HEK293T (cell line): ENCODE results near the gene PSMD5.

Experiments
- CTCF ChIA-PET: fragments of 350-600 bp; formaldehyde crosslinking; extraction: SDS; loops from one replicate; lab custom pipeline; 2021; ENCODE audit warnings: antibody characterized with exemption, inconsistent platforms; lab: Yijun Ruan, JAX
- POLR2A ChIA-PET: fragments of 350-600 bp; formaldehyde crosslinking; extraction: SDS; loops from one replicate; lab custom pipeline; 2020; ENCODE audit warnings: antibody characterized with exemption, inconsistent platforms; lab: Yijun Ruan, JAX
- DNase-seq: peaks from one replicate; pipeline ENCODE4 v3.0.0; 2012; ENCODE audit warnings: mixed read lengths; ENCODE audit errors: extremely low spot score
- ARNT ChIP-seq: fragments of 450-650 bp; IDR thresholded peaks from 2 replicates; pipeline ENCODE4 v1.6.1; 2017; ENCODE audit warnings: mild to moderate bottlenecking
- BHLHE40 ChIP-seq: fragments of 450-650 bp; IDR thresholded peaks from 2 replicates; pipeline ENCODE4 v1.6.1; 2016; ENCODE audit warnings: mild to moderate bottlenecking, moderate library complexity, borderline replicate concordance
- CTBP1 ChIP-seq: fragments of 450-650 bp; IDR thresholded peaks from 2 replicates; pipeline ENCODE4 v1.6.1; 2016; ENCODE audit warnings: borderline replicate concordance
- ELF4 ChIP-seq: fragments of 450-650 bp; IDR thresholded peaks from 2 replicates; pipeline ENCODE4 v1.6.1; 2017; ENCODE audit warnings: antibody characterized with exemption
- FOXA1 ChIP-seq: fragments of 450-650 bp; IDR thresholded peaks from 2 replicates; pipeline ENCODE4 v1.6.1; 2016; ENCODE audit warnings: mild to moderate bottlenecking
- FOXK2 ChIP-seq: fragments of 450-650 bp; IDR thresholded peaks from 2 replicates; pipeline ENCODE4 v1.6.1; 2016; ENCODE audit warnings: mild to moderate bottlenecking
- FOXM1 ChIP-seq: fragments of 450-650 bp; IDR thresholded peaks from 2 replicates; pipeline ENCODE4 v1.6.1; 2017; ENCODE audit warnings: mild to moderate bottlenecking, borderline replicate concordance
- HDGF ChIP-seq: fragments of 450-650 bp; IDR thresholded peaks from 2 replicates; pipeline ENCODE4 v1.6.1; 2017; ENCODE audit warnings: antibody characterized with exemption, borderline replicate concordance
- L3MBTL2 ChIP-seq: fragments of 450-650 bp; conservative IDR thresholded peaks from 2 replicates; pipeline ENCODE4 v1.6.1; 2016; ENCODE audit warnings: mild to moderate bottlenecking
- LEF1 ChIP-seq: fragments of 450-650 bp; IDR thresholded peaks from 2 replicates; pipeline ENCODE4 v1.6.1; 2017; ENCODE audit warnings: mild to moderate bottlenecking, borderline replicate concordance
- NFRKB ChIP-seq: fragments of 450-650 bp; IDR thresholded peaks from 2 replicates; pipeline ENCODE4 v1.6.1; 2016; ENCODE audit warnings: mild to moderate bottlenecking, moderate library complexity
- SP1 ChIP-seq: fragments of 450-650 bp; IDR thresholded peaks from 2 replicates; pipeline ENCODE4 v1.6.1; 2017
- SUZ12 ChIP-seq: fragments of 450-650 bp; IDR thresholded peaks from 2 replicates; pipeline ENCODE4 v1.6.1; 2016; ENCODE audit warnings: mild to moderate bottlenecking
- TARDBP ChIP-seq: fragments of 450-650 bp; IDR thresholded peaks from 2 replicates; pipeline ENCODE4 v1.6.1; 2016
- ZNF384 ChIP-seq: fragments of 450-650 bp; IDR thresholded peaks from 2 replicates; pipeline ENCODE4 v1.6.1; 2016
- TF ChIP-seq, protein P1 (sequence below): fragments of 450-650 bp; IDR thresholded peaks from 2 replicates; pipeline ENCODE4 v1.6.1; 2016

The PSMD5 gene

DNA sequence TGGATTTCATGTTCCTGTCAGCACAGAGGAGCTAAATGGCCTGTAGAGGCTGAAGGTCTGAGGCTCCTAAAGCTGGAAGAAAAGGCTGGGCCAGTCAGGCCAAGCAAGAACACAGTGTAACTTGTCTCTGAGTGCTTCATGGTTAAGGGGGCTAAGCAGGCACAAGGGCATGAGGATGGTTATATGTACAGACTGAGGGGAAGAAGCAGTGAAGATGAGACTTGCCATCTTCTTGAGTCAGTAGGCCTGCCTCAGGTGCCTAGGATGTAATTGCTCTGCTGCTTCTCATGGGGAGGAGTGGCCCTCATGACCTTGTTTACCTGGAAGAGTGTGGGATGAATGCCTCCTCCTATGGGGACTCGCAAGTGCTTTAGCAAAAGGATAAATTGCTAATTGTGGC, 8.7 kb upstream of the PSMD5 start:
- ChIA-PET POLR2A (interaction anchor here (1.2 kb wide), 1 partner anchor 58 kb away, joined by 4 read pairs; the partner anchor contains the start of gene FBXW2), CTCF (no interaction called here)
- DNase-seq = no peak
- TF ChIP-seq ELF4 (no peak), CTBP1 (no peak), LEF1 (no peak), SUZ12 (no peak), FOXM1 (no peak), BHLHE40 (no peak), ARNT (no peak), NFRKB (no peak), HDGF (no peak), L3MBTL2 (no peak), FOXK2 (no peak), ZNF384 (no peak), FOXA1 (no peak), TARDBP (no peak), SP1 (no peak)
- TF ChIP-seq, protein P1, sequence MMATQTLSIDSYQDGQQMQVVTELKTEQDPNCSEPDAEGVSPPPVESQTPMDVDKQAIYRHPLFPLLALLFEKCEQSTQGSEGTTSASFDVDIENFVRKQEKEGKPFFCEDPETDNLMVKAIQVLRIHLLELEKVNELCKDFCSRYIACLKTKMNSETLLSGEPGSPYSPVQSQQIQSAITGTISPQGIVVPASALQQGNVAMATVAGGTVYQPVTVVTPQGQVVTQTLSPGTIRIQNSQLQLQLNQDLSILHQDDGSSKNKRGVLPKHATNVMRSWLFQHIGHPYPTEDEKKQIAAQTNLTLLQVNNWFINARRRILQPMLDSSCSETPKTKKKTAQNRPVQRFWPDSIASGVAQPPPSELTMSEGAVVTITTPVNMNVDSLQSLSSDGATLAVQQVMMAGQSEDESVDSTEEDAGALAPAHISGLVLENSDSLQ = no peak

DNA sequence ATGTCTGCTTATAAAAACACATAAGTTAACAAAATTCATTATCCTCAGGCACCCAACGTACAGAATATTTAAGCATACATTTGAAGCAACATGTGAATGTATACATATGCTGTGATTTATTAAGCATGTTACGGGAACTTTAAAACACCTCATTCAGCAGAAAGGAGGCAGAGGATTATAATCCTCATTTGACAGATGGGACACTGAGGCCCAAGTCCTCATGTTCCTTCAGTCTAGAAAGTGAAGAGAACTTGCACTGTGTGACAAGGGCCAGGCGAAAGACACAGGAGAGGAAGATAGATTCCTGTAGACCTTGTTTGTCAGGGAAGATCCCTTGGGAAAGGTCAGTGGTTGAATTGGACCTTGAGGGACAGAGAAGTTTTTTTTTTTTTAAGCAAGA, 7.6 kb upstream of the PSMD5 start:
- no peak for DNase-seq
- TF ChIP-seq CTBP1 (no peak), NFRKB (no peak), LEF1 (no peak), ZNF384 (no peak), FOXK2 (no peak), HDGF (no peak), BHLHE40 (no peak), L3MBTL2 (no peak), FOXM1 (no peak), SP1 (no peak), SUZ12 (no peak), FOXA1 (no peak), ELF4 (no peak), ARNT (no peak), TARDBP (no peak)
- TF ChIP-seq, protein P1 = no peak
- POLR2A ChIA-PET = no interaction called here
- CTCF ChIA-PET = interaction anchor here (0.6 kb wide), 1 partner anchor 85 kb away, joined by 3 read pairs; no protein-coding TSS in a partner anchor

DNA sequence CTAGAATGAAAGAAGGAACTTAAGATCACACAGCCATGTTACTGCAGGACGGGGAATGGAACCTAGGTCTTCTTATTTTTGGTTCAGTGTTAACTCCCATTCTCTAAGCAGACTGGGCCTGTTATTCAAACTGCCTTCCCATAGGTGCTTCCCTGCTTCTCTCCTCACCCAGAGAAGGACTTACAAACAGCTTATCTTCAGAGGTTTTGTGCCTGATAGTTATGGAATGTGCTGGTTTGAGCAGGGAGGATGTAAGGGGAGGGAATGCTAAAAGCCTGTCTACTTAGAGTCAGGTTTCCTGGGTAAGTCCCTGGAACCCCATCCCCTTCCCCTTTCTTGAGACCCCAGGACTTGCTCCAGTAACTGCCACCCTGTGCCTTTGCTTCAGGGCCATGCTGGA, 4.2 kb upstream of the PSMD5 start:
- POLR2A ChIA-PET = interaction anchor here (1.2 kb wide), 1 partner anchor 54 kb away, joined by 3 read pairs; the partner anchor contains the start of gene FBXW2
- CTCF ChIA-PET = no interaction called here
- no peak for TF ChIP-seq ELF4
- no peak for TF ChIP-seq FOXA1
- TF ChIP-seq LEF1 = no peak
- TF ChIP-seq BHLHE40 = no peak
- no peak for DNase-seq

DNA sequence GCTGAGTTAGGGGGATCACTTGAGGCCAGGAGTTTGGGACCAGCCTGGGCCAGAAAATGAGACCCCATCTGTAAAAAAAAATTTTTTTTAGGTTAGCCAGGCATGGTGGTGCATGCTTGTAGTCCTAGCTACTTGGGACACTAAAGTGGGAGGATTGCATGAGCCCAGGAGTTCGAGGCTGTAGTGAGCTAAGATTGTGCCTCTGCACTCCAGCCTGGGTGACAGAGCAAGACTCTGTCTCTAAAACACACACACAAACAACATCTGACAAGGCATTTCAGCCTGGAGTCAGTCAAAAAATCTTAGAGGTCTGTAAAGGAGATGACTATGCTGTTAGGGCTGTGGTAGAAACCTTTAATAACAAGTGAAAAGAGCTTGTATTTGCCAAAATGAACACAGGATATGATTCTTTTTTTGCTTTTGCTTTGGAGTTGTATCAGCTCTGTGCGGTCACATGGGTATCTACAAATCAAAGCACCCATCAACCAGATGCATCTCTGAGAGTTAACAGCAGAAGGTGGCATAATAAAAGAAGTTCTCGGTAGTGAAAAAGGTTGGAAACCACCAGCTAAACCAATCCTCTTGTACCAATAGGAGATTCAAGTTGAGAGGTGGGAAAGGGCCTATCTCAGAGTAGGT, 3.6 kb upstream of the PSMD5 start:
- POLR2A ChIA-PET = interaction anchor here (1.2 kb wide), 1 partner anchor 53 kb away, joined by 3 read pairs; the partner anchor contains the start of gene FBXW2
- no peak for DNase-seq
- no peak for TF ChIP-seq L3MBTL2
- no peak for TF ChIP-seq FOXM1
- no peak for TF ChIP-seq NFRKB
- no peak for TF ChIP-seq ZNF384
- TF ChIP-seq SP1 = no peak
- TF ChIP-seq FOXK2 = no peak
- TF ChIP-seq ELF4 = no peak
- TF ChIP-seq, protein P1 = no peak
- no peak for TF ChIP-seq CTBP1
- no peak for TF ChIP-seq FOXA1
- TF ChIP-seq ARNT = no peak
- TF ChIP-seq TARDBP = no peak
- TF ChIP-seq LEF1 = no peak
- TF ChIP-seq SUZ12 = no peak
- TF ChIP-seq HDGF = no peak
- TF ChIP-seq BHLHE40 = no peak
- CTCF ChIA-PET = no interaction called here

DNA sequence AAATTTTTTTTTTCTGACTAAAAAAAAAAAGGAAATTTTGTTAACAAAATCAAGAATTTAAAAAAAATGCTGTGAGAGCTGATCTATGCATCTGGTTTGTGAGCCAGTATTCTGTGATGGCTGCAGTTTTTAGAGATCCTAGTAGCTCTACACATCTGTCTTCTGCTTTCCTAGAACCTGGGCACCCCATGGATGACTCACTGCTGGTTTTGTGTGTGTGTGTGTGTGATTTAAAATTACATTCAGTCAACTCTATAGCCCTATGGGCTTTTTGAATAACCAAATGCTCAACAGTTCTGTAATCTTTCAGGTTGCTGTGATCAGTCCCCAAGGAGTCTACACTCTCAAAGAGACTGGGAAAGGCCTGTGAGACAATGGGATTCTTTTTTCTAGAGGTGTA, 2.5 kb upstream of the PSMD5 start:
- POLR2A ChIA-PET = no interaction called here
- no peak for TF ChIP-seq SUZ12
- TF ChIP-seq CTBP1 = no peak
- TF ChIP-seq, protein P1 = no peak
- no peak for TF ChIP-seq ZNF384
- TF ChIP-seq NFRKB = no peak
- no peak for TF ChIP-seq BHLHE40
- TF ChIP-seq TARDBP = no peak
- no peak for TF ChIP-seq FOXK2
- no peak for TF ChIP-seq L3MBTL2
- no peak for TF ChIP-seq FOXM1
- no peak for TF ChIP-seq HDGF
- no peak for TF ChIP-seq SP1
- no peak for TF ChIP-seq FOXA1
- no peak for TF ChIP-seq ELF4
- TF ChIP-seq ARNT = no peak
- TF ChIP-seq LEF1 = no peak
- CTCF ChIA-PET = no interaction called here
- DNase-seq = no peak
